PC-9 (cell line): Measurements from ENCODE around the gene SEC22A. TPM values are rescaled to one million over a fixed set of nuclear protein-coding genes. Genes with fewer than 3 reads are reported as not detected.

ENCODE experiments used
- BruUV-seq: library from RNA; stranded (reverse); fragments of 400-500 nt; replicated peaks from 2 replicates; lab custom pipeline; 2021; lab: Mats Ljungman, UMichigan
- CTCF ChIA-PET: fragments of 300-600 bp; sonication (Branson Sonifier 250); formaldehyde crosslinking; loops from one replicate; lab custom pipeline; 2022; ENCODE audit warnings: antibody characterized with exemption; lab: Charles Lee
- POLR2A ChIA-PET: fragments of 300-600 bp; sonication (Branson Sonifier 250); formaldehyde crosslinking; loops from one replicate; lab custom pipeline; 2022; ENCODE audit warnings: antibody characterized with exemption; ENCODE audit not compliant: unreplicated experiment; lab: Charles Lee
- DNase-seq, 2 experiments: peaks; one replicate each; pipeline versions ENCODE4 v3.0.0 to v3.0.0-alpha.2; 2015 to 2022; ENCODE audit warnings: mixed read lengths in 1 of 2
- H2AFZ ChIP-seq: fragments of 200-600 bp; sonication (generic); 2 replicates; pipeline ENCODE4 v1.8.1; 2017; ENCODE audit warnings: antibody characterized with exemption
- H3F3A ChIP-seq: fragments of 200-600 bp; sonication (generic); 2 replicates; pipeline ENCODE4 v1.8.1; 2017; ENCODE audit warnings: antibody characterized with exemption, mild to moderate bottlenecking, low read depth; ENCODE audit not compliant: insufficient read depth
- H3K27ac ChIP-seq: fragments of 200-600 bp; sonication (generic); 2 replicates; pipeline ENCODE4 v1.6.1; 2016; ENCODE audit warnings: mixed run types
- H3K27me3 ChIP-seq: fragments of 200-600 bp; sonication (generic); 2 replicates; pipeline ENCODE4 v1.6.1; 2016; ENCODE audit warnings: low read depth, mixed run types; ENCODE audit not compliant: insufficient read depth
- H3K36me3 ChIP-seq: fragments of 200-600 bp; sonication (generic); 2 replicates; pipeline ENCODE4 v1.6.1; 2016; ENCODE audit warnings: low read depth, mixed run types
- H3K4me1 ChIP-seq: fragments of 200-600 bp; sonication (generic); replicated peaks from 2 replicates; pipeline ENCODE4 v1.6.1; 2016; ENCODE audit warnings: mixed run types; ENCODE audit not compliant: insufficient read depth
- H3K4me2 ChIP-seq: fragments of 200-600 bp; sonication (generic); 2 replicates; pipeline ENCODE4 v1.6.1; 2017; ENCODE audit warnings: mixed run types
- H3K4me3 ChIP-seq: fragments of 200-600 bp; sonication (generic); 2 replicates; pipeline ENCODE4 v1.6.1; 2016; ENCODE audit warnings: mixed run types
- H3K79me2 ChIP-seq: fragments of 200-600 bp; sonication (generic); 2 replicates; pipeline ENCODE4 v1.6.1; 2017; ENCODE audit warnings: low read depth, mixed run types
- H3K9me2 ChIP-seq: fragments of 200-600 bp; sonication (generic); 2 replicates; pipeline ENCODE4 v1.8.1; 2017; ENCODE audit warnings: mild to moderate bottlenecking; ENCODE audit not compliant: insufficient read depth
- H3K9me3 ChIP-seq: fragments of 200-600 bp; sonication (generic); 2 replicates; pipeline ENCODE4 v1.8.1; 2016; ENCODE audit warnings: low read depth; ENCODE audit not compliant: insufficient read depth
- H4K20me1 ChIP-seq: fragments of 200-600 bp; sonication (generic); 2 replicates; pipeline ENCODE4 v1.8.1; 2017; ENCODE audit not compliant: insufficient read depth
- CTCF ChIP-seq: fragments of 200-600 bp; sonication (generic); conservative IDR thresholded peaks from 2 replicates; pipeline ENCODE4 v1.6.1; 2017; ENCODE audit warnings: mixed run types, antibody characterized with exemption, mild to moderate bottlenecking, moderate library complexity
- EZH2 ChIP-seq: fragments of 200-600 bp; sonication (generic); IDR thresholded peaks from 2 replicates; pipeline ENCODE4 v1.8.0; 2017; ENCODE audit warnings: antibody characterized with exemption, low read depth
- intact Hi-C: fragments of 100-400 bp; cut with micrococcal nuclease; formaldehyde crosslinking; loops from one replicate; pipeline ENCODE4 v1.10.0; 2022; ENCODE audit not compliant: unreplicated experiment
- total RNA-seq: library from RNA; stranded (reverse); gene quantifications from 2 replicates; pipeline ENCODE4 v1.2.3, GENCODE V29; 2021

SEC22A gene
- total RNA-seq, 1 experiment from 2014 or later: 20.2 TPM

DNA sequence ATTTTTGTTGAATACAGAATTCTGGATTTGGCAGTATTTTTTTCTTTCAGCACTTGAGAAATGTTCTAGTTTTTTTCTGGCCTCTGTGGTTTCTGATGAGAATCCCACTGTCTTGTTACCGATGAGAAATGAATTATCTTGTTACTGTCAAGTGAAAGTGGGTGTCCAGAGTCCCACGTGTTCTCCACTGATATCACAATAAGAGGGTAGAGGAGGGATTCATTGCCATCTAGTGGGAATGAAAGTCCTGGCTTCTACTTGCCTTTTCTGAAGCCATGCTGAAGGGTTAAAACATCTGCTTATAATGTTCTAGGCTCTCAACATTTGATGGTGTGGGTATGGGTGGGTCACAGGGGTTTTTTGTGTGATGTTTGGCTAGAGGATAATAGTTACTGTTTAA lies 66.1 kb downstream of the SEC22A start:
- no peaks in the 10 kb centered on the region for H3K9me2 ChIP-seq
- H3K36me3 ChIP-seq: 0 out of 2 replicates have a peak, but pooled peaks cover 13% of the 10 kb centered on the region
- no peaks in the 10 kb centered on the region for H3K79me2 ChIP-seq
- H2AFZ ChIP-seq: no peak overlapping the region
- DNase-seq: no peak
- H4K20me1 ChIP-seq: no peaks in the 10 kb centered on the region
- intact Hi-C loops: loop anchor here (10.0 kb wide), 1 partner anchor 1723 kb away; the partner anchor contains the start of gene POLQ
- H3K27me3 ChIP-seq: no peaks in the 10 kb centered on the region
- no peak overlapping the region for H3K27ac ChIP-seq
- peaks cover 8% of the 10 kb centered on the region for H3K4me1 ChIP-seq
- ChIA-PET POLR2A (no interaction called here), CTCF (no interaction called here)
- no peaks in the 10 kb centered on the region for H3K9me3 ChIP-seq
- H3K4me3 ChIP-seq: no peak overlapping the region
- no peak for TF ChIP-seq CTCF
- no peak for TF ChIP-seq EZH2
- no peak overlapping the region for H3K4me2 ChIP-seq
- peaks cover 4% of the 10 kb centered on the region; the same call in 1 of the 2 replicates for H3F3A ChIP-seq
- no TSS peak for BruUV-seq

GRCh38 chr3:123270818-123271217 lies 69.1 kb downstream of the SEC22A start:
- H4K20me1 ChIP-seq: no peaks in the 10 kb centered on the region
- H3K4me2 ChIP-seq: no peak overlapping the region
- H3K79me2 ChIP-seq: no peaks in the 10 kb centered on the region
- CTCF ChIA-PET: no interaction called here
- POLR2A ChIA-PET: no interaction called here
- BruUV-seq: no TSS peak
- H3K4me3 ChIP-seq: no peak overlapping the region
- no peaks in the 10 kb centered on the region for H3K9me2 ChIP-seq
- TF ChIP-seq EZH2: no peak
- no peak for TF ChIP-seq CTCF
- no peaks in the 10 kb centered on the region for H3K9me3 ChIP-seq
- no peak for DNase-seq
- no peak overlapping the region for H2AFZ ChIP-seq
- H3K27ac ChIP-seq: no peak overlapping the region
- intact Hi-C loops: no loop called here
- peaks cover 18% of the 10 kb centered on the region for H3K4me1 ChIP-seq
- 0 out of 2 replicates have a peak, but pooled peaks cover 15% of the 10 kb centered on the region for H3K36me3 ChIP-seq
- H3K27me3 ChIP-seq: no peaks in the 10 kb centered on the region
- H3F3A ChIP-seq: peaks cover 14% of the 10 kb centered on the region

DNA sequence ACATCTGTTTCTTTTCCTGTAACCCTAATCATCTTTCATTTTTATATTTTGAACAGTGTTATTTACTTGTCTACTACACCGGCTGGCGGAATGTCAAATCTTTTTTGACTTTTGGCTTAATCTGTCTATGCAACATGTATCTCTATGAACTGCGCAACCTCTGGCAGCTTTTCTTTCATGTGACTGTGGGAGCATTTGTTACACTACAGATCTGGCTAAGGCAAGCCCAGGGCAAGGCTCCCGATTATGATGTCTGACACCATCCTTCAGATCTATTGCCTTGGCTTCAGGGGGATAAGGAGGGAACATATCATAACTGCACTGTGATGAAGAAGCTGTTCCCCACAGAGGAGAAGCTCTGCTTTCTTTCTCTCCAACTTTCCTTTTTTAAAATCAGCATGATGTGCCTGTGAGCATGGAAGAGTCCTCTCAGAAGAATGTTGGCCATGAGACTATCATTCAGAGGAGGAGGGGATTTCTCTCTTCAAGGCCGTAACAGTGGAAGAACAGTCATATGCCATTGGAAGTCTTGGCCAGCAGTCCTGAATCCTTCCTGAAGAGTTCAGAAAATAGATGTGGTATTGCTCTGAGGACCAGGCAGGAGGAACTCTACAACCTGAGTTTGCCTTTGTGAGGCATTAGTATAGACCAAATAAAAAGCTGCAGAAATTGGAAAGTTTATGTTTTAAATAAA lies 69.9 kb downstream of the SEC22A start:
- Histone ChIP-seq H3K27me3 (no peaks in the 10 kb centered on the region), H3K4me1 (peaks cover 18% of the 10 kb centered on the region), H3K4me2 (no peak overlapping the region), H2AFZ (no peak overlapping the region), H4K20me1 (no peaks in the 10 kb centered on the region), H3K79me2 (no peaks in the 10 kb centered on the region), H3F3A (peaks cover 14% of the 10 kb centered on the region), H3K9me2 (no peaks in the 10 kb centered on the region), H3K9me3 (no peaks in the 10 kb centered on the region), H3K36me3 (0 out of 2 replicates have a peak, but pooled peaks cover 10% of the 10 kb centered on the region), H3K27ac (no peak overlapping the region; the same call in 1 of the 2 replicates), H3K4me3 (no peak overlapping the region)
- ChIA-PET CTCF (no interaction called here), POLR2A (interaction anchor here (0.6 kb wide), 1 partner anchor 96 kb away, joined by 4 read pairs; no protein-coding TSS in a partner anchor)
- TF ChIP-seq EZH2: no peak
- no peak for TF ChIP-seq CTCF
- DNase-seq: no peak
- intact Hi-C loops: no loop called here
- BruUV-seq: no TSS peak
